Measurements from ENCODE around the gene PTGES.

DNA sequence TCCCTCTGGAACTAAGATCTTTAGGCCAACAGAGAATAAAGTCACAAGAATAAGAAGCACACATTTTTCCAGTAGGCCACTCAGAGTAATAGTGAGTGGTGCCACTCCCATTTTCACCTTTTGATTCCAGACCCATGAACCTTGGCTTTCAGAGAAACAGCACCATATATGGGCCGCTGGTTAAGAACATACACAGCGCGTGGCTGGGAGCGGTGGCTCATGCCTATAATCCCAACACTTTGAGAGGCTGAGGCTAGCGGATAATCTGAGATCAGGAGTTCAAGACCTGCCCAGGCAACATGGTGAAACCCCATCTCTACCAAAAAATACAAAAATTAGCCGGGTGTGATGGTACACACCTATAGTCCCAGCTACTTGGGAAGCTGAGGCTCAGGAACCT lies 15.6 kb upstream of the PTGES start:
- TF ChIP-seq, protein P1, sequence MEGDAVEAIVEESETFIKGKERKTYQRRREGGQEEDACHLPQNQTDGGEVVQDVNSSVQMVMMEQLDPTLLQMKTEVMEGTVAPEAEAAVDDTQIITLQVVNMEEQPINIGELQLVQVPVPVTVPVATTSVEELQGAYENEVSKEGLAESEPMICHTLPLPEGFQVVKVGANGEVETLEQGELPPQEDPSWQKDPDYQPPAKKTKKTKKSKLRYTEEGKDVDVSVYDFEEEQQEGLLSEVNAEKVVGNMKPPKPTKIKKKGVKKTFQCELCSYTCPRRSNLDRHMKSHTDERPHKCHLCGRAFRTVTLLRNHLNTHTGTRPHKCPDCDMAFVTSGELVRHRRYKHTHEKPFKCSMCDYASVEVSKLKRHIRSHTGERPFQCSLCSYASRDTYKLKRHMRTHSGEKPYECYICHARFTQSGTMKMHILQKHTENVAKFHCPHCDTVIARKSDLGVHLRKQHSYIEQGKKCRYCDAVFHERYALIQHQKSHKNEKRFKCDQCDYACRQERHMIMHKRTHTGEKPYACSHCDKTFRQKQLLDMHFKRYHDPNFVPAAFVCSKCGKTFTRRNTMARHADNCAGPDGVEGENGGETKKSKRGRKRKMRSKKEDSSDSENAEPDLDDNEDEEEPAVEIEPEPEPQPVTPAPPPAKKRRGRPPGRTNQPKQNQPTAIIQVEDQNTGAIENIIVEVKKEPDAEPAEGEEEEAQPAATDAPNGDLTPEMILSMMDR (conservative IDR thresholded peaks at IDR 0.05; ENCODE audit: low read depth in 2 of 2), result no peak
- TF ChIP-seq POLR2AphosphoS5 (IDR thresholded peaks at IDR 0.05; ENCODE audit: low read depth) (no peak), EZH2 (IDR thresholded peaks at IDR 0.05; ENCODE audit: low read depth, unreplicated experiment) (no peak), JUNB (IDR thresholded peaks at IDR 0.05; ENCODE audit: unreplicated experiment) (no peak), EZH2phosphoT487 (IDR thresholded peaks at IDR 0.05; ENCODE audit: unreplicated experiment) (no peak), STAT1 (IDR thresholded peaks at IDR 0.05; ENCODE audit: unreplicated experiment) (no peak), ZNF331 (CRISPR knock-in tag; IDR thresholded peaks at IDR 0.05; ENCODE audit: low read depth) (no peak)
- TF ChIP-seq, protein P2, sequence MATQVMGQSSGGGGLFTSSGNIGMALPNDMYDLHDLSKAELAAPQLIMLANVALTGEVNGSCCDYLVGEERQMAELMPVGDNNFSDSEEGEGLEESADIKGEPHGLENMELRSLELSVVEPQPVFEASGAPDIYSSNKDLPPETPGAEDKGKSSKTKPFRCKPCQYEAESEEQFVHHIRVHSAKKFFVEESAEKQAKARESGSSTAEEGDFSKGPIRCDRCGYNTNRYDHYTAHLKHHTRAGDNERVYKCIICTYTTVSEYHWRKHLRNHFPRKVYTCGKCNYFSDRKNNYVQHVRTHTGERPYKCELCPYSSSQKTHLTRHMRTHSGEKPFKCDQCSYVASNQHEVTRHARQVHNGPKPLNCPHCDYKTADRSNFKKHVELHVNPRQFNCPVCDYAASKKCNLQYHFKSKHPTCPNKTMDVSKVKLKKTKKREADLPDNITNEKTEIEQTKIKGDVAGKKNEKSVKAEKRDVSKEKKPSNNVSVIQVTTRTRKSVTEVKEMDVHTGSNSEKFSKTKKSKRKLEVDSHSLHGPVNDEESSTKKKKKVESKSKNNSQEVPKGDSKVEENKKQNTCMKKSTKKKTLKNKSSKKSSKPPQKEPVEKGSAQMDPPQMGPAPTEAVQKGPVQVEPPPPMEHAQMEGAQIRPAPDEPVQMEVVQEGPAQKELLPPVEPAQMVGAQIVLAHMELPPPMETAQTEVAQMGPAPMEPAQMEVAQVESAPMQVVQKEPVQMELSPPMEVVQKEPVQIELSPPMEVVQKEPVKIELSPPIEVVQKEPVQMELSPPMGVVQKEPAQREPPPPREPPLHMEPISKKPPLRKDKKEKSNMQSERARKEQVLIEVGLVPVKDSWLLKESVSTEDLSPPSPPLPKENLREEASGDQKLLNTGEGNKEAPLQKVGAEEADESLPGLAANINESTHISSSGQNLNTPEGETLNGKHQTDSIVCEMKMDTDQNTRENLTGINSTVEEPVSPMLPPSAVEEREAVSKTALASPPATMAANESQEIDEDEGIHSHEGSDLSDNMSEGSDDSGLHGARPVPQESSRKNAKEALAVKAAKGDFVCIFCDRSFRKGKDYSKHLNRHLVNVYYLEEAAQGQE (IDR thresholded peaks at IDR 0.05; ENCODE audit: unreplicated experiment), result no peak

All from GM23338 (cell line).